ENCODE results near the gene WDCP. TPM values are rescaled to one million over a fixed set of nuclear protein-coding genes. Genes with fewer than 3 reads are reported as not detected.
"Not testable (repeated sequence)": the region's sequence is repeated elsewhere in the genome, so short reads cannot be mapped to it uniquely, and the experiment has no call there.

The WDCP gene
- total RNA-seq, 1 donor from 2014 or later, result 4.4 TPM

DNA sequence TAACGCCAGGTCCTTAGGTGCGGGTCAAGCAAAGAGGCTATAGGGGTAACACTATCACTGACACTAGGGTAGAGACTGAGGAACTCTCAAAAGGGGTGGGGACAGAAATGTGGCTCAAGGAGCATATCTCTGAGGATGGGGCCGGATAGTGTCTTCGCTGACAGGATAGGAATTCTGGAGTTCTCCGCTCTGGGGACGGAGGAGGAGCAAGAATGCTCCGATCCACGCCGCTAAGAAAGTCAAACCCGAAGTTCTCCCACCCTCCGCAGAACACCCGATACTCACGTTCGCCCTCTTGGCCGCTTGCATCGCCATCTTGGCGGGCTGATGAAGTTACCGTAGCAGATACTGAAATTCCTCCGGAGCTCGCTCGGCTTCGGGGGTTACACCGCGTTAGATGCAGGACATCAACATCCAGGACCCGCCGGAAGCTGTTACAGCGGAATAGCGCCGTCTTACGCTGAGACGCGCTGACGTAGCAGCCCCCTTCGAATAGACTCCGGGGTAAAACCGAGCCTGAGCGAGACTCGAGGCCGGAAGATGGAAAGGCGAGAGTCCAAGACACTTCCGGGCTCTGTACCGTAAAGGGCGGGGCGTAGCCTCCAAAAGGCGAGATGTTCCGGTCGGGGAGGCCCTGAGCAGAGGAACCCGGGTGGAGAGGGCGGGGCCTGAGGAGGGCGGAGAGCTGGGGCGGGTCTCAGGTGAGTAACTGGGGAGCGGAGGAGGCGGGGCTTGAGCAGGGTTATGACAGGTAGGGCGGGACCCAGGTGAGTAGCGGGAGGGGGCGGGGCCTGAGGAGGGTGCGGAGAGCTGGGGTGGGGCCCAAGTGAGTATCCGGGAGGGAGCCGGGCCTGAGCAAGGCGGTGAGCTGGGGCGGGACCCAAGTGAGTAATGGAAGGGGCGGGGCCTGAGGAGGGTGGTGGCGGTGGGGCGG lies 29.0 kb upstream of the WDCP start, which contains the start of gene SF3B6:
Gene SF3B6, minus strand, starts transcription at position 412 of the 934 bp plus-strand sequence. Its CDS starts 97 bp downstream, at position 315.
- intact Hi-C loops (cut with DNase I), result loop anchor here (2.0 kb wide), 2 partner anchors 47 to 149 kb away; partner anchors contain the start of genes ATAD2B, FAM228B and PFN4
- peak; percentile 100 for DNase-seq (ENCODE audit: low spot score)

DNA sequence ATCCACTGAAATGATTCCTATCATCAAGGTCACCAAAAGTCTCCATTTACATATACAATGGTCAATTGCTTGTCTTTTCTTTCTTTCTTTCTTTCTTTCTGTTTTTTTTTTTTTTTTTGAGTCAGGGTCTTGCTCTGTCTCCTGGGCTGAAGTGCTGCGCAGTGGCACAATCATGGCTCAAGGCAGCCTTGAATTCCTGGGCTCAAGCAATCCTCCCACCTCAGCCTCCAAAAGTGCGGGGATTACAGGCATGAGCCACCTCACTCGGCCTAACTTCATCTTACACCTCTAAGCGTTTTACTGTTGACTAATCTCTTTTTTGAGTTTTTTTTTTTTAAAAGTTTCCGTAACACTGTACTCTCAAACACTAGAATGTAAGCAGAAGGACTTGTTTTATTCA lies 28.1 kb upstream of the WDCP start:
- DNase-seq (ENCODE audit: low spot score), result no peak
- intact Hi-C loops (cut with DNase I), result no loop called here

DNA sequence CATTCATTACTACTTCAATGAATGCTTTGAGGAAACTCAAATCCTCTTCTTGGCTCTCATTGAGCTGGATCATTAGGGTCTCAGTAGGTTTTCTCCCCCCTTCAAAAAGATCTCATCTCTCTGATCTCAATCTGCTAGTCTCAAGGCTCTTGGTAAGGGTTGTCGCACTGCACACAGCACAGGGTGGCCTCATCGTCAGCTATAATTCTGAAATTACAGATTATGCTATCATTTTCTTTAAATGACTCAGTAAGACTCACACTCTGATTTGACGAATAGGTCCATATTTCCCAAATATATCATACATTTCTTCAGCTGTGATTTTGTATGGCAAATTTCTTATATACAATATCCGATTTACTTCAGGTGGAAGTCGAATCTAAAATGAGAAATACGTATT lies 26.6 kb upstream of the WDCP start:
- intact Hi-C loops (cut with DNase I), result no loop called here
- DNase-seq (ENCODE audit: low spot score), result no peak

DNA sequence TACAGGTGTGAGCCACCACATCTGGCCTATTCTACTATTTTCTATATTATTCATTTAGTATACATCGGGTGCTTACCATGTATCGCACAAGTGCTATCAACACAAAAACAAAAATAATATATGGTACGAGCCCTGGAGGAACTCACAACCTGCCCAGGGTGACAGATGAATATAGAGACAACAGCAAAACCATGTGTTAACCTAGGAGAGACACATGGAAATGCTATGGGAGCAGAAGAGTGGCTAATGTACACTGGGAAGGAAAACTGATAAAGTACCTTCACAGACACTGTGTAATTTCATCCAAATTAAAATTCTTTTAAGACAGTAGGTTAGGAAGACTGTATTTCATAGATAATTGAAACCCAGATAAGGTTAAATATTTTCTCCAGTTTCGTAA lies 25.1 kb upstream of the WDCP start:
- no peak for DNase-seq (ENCODE audit: low spot score)
- intact Hi-C loops (cut with DNase I), result no loop called here

DNA sequence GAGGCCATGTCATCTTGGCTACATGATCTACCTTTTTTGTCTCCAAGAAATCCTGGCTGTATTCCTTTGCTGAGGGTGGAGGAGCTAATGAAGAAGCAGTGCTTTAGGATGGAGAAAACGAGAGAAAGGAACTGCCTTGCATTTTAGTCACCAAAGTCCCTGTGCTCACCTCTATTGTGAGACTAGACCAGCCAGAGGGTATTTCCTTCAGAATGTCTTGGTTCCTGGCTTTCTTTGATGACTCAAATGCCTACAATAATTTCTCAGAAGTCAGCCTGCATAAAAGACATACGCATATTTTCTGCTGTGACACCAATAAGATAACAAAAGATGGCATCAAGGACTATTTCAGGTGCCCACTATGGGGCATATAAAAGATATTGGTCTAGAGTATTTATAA lies 18.1 kb upstream of the WDCP start:
- intact Hi-C loops (cut with DNase I), result no loop called here
- no peak for DNase-seq (ENCODE audit: low spot score)

DNA sequence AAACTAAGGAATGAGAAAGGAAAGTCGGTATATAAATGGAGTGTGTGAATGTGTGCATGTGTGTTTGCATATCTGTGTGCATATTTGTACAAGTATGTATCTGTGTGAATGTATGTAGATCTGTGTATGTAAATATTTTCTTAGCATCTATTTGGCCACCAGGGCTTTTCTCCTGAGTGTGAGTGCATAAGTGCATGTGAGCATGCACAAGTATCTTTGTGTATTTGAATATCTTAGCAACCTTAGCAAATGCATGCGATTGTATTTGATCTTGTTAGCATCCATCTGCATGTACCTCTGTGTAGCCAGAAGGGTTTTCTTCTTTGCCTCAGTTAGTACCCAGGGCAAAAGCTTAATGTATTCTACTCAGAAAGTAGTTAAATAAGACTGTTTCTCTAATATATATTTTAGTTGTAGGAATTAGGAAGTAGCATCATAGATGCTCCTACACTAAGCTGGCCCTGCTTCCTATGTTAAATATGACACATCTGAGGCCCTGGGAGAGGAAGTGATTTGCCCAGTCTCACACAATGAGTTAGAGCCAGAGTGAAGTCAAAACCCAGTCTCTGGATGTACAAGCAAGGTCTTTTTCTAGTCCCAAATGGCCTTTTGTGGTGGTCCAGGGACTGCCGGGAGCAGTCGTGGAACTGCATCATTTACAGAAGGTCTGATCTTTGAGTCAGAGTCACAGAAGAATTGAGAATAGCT lies 11.5 kb upstream of the WDCP start:
- intact Hi-C loops (cut with DNase I), result no loop called here
- DNase-seq (ENCODE audit: low spot score), result no peak

DNA sequence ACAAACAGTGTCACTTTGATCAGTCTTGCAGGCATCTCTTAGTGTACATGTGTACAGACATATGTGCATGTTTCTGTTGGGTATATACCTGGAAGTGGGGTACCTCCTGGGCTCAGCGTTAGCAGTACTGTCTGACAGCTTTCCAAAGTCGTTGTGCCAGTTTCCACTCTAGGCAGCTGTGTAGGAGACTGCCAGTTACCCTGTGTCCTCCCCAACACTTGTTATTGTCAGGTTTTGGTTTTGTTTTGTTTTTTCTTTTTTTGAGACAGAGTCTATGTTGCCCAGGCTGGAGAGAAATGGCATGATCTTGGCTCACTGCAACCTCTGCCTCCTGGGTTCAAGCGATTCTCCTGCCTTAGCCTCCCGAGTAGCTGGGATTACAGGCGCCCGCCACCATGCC lies 8.6 kb upstream of the WDCP start:
- intact Hi-C loops (cut with DNase I), result no loop called here
- no peak for DNase-seq (ENCODE audit: low spot score)

DNA sequence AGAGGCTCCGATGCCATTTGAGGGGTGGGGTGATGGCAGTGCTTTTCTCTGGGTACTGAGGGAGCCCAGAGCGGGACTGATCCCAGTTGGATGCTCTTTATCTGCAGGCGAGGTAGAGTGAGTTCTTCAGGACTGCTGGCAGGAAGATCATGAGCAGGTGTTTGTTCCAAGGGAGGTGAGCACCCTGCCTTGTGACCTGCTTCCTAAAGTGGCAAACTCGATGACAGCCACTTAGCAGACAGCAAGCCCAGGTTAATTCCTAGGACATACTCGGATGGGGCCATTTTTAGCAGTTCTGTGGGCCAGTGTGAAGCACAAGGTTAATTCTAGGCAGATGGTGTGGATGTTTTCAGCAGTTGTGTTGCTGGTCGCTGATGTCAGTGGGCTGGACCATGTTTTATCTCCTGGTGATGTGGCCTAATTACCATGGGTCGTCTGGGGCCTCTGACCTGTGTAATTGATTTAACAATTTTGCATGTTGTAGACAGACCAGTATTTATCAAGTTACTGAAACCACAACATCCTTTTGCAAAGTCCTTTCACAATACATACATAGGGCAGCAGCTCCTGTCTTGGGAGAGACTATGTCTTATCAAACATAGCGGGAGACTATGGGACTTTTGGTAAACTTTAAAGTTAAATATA lies 7.3 kb upstream of the WDCP start:
- intact Hi-C loops (cut with DNase I), result no loop called here
- DNase-seq (ENCODE audit: low spot score), result no peak

DNA sequence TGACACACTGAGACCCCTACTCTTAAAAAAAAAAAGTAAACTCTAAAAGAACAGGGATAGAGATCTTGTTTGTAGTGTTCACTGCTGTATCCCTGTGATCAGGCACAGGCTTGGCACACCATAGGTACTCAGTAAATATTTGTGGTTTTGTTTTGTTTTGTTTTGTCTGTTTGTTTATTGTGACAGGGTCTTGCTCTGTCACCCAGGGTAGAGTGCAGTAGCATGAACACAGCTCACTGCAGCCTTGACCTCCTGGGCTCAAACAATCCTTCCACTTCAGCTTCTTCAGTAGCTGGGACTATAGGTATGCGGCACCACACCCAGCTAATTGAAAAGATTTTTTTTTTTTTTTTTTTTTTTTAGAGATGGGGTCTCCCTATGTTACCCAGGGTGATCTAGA lies 5.8 kb upstream of the WDCP start:
- no peak for DNase-seq (ENCODE audit: low spot score)
- intact Hi-C loops (cut with DNase I), result no loop called here

DNA sequence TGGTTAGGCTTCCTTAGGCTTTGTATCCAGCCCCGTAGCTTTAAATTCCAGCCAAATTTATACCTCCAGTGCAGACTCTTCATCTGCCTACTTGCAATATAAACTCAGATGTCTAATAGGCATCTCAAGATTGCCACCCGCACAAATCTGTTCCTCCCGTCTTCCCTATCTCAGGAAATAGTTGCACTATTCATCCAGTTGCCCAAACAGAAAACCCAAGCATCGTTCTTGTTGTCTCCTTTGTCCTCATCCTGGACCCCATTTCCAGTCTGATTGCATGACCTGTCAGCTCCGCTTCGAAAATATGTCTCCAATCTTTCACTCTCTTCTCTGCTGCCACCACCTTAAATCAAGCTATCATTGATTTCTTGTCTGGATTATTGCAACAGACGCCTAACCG lies 4.6 kb upstream of the WDCP start:
- DNase-seq (ENCODE audit: low spot score), result no peak
- intact Hi-C loops (cut with DNase I), result no loop called here

DNA sequence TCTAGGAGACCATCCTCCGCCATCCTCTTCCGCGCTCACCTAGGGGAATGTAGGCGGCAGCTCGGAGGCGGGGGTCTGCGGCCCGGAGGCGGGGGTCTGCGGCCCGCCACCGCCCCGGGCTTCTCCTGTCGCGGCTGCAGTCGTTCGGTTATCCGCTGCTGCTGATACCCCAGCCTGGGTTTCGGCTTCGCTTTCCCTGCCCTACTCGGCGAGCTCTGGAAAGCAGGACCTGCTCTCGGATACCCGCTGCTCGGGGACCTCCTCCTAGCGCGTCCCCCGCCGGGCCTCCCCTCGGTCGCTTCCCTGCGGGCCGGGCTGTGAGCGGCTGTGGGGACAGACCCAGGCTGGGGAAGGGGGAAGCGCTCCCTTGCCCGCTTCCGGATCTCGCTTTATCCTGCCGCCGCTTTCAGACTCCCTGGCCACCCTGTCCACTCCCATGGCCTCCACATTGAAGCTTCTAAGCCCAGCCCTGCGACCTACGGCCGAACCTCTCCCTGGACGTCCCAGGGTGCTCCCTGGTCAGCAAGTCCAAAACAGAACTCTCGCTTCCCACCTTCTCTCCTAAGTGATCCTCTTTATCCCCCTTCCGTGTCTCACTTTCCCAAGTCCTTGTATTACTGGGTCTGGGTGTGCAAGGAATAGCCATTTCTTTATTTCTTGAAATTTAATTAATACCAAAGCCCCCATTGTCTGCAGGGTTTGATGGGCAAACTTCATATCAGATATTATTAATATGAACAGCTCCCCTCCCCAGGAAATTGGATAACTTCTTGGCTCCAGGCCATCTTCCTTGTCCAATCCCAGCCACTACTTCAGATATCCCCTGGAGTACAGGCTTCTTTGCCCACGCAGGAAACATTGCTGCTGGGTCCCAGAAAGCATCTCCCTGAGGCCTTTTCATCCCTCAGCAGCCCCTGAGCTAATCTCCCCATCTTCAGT lies 3.1 kb upstream of the WDCP start:
- DNase-seq (ENCODE audit: low spot score), result peak; percentile 76
- intact Hi-C loops (cut with DNase I), result no loop called here

DNA sequence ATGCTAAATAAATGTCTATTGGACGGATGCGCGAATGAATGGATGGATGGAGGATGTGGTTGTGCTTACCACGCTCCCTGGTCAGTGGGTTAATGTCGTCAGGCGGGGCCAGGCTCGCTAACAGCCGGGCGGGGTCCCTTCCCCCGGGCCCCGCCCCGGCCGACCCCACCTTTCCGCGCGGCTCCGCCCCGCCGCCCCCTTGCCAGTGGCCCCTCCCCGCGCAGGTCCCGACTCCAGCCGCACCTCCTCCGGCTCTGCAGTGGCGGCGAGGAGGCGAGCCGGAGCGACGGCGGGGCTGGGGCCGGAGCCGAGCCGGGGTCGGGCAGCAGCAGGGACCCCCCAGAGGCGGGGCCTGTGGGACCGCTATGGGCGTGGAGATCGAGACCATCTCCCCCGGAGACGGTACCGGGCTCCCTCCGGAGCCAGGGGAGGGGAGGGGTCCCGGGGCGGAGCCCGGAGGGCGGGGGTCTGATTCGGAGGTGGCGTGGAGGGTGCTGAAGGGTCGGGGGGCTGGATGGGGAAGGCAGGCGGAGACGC lies 2.4 kb upstream of the WDCP start, which contains the start of gene FKBP1B:
Gene FKBP1B, plus strand, starts transcription at position 257 of the 537 bp plus-strand sequence. Its CDS starts 109 bp downstream, at position 366.
- DNase-seq (ENCODE audit: low spot score), result no peak
- intact Hi-C loops (cut with DNase I), result loop anchor here (10.0 kb wide), 1 partner anchor 125 kb away; the partner anchor contains the start of gene ATAD2B

DNA sequence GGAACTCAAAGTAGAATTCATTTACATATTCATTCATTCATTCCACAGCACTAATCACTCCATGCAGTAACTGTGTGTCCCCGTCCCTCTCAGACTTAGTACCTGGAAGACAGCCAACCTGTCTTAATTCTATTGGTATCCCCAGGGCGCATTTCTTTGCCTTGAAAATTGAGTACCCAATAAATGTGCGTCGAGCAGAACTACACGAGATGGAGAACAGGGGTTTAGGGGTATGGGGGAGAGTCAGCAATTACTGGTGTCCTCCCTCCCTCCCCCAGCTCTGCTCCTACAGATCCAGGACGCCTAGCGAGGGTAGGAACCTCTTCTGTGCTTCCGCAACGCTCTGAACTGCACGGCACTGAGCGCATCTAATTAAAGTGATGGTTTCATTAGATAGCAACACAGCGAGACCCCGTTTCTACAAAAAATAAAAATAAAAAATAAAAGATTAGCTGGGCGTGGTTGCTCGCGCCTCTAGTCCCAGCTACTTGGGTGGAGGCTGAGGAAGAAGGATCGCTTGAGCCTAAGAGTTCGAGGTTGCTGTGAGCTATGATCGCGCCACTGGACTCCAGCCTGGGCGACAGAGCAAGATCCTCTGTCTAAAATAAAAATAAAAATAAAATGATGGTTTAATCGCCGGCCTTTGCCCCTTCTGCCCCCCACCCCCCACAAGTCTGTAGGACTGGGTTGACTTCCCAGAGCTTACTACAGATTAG lies 1.7 kb upstream of the WDCP start:
- intact Hi-C loops (cut with DNase I), result loop anchor here (10.0 kb wide), 1 partner anchor 124 kb away; the partner anchor contains the start of gene ATAD2B
- no peak for DNase-seq (ENCODE audit: low spot score)

DNA sequence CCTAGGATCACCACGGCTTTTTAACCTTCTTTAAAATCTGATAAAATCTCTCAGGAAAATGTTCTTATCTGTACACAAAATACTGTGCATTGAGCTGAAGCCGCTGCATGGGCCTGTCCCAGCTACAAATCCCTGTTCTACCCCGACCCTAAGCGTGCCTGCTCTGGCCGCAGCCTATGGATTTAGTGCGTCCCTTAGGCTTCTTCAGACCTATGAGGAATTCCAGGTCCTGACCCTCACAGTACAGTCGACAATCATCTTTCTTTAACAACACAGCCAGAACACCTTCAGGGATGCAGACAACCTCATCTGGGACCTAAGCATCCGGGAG lies 477 bp upstream of the WDCP start:
- DNase-seq (ENCODE audit: low spot score), result no peak
- intact Hi-C loops (cut with DNase I), result loop anchor here (10.0 kb wide), 1 partner anchor 123 kb away; the partner anchor contains the start of gene ATAD2B

DNA sequence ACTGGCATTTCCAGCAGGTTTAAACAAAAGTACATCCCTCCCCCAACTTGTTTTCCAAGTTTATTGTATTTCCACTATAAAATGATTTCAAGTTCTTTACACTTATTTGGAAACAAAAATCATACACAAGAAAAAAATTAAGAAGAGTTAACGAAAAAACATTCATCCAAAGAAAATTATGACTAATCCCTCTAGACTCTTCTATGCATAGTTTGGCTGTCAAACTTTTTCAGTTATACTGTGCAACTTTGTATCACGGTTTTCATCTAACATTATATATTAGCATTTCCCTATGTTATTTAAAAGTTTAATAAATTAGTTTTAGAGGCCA lies 627 bp downstream of the WDCP start:
- no peak for DNase-seq (ENCODE audit: low spot score)
- intact Hi-C loops (cut with DNase I), result loop anchor here (10.0 kb wide), 1 partner anchor 122 kb away; the partner anchor contains the start of gene ATAD2B

DNA sequence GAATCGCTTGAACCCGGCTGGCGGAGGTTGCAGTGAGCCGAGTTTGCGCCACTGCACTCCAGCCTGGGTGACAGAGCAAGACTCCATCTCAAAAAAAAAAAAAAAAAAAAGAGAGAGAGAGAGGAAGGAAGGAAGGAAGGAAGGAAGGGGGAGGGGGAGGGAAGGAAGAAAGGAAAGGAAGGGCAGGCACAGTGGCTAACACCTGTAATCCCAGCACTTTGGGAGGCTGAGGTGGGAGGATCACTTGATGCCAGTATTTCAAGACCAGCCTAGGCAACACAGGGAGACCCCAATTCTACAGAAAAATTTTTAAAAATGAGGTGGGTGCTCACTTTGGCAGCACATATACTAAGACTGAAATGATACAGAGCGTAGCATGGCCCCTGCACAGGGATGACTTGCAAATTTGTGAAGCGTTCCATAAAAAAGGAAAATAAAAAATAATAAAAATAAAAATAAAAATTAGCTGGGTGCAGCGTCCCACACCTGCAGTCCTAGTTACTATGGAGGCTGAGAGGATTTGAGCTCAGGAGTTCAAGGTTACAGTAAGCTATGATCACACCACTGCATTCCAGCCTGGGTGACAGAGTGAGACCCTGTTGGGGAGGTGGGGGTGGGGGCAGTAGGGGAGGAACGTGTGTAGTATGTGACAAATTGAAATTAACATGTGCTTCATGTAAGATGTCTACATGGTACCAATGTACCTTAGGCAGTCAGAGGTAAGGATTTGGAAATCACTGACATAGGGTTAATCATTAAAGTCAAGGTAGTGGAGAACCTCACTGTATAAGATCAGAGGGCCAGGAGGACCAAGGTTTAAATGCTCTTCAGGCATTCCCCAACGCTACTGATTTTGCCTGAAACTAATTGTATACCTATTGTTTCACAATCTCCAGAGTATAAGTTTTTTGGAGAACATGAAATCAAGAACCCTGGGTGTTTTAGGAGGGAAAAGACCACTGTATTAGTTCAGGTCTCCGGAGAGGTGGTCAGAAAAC lies 1.4 kb downstream of the WDCP start:
- no peak for DNase-seq (ENCODE audit: low spot score)
- intact Hi-C loops (cut with DNase I), result loop anchor here (10.0 kb wide), 1 partner anchor 121 kb away; the partner anchor contains the start of gene ATAD2B

DNA sequence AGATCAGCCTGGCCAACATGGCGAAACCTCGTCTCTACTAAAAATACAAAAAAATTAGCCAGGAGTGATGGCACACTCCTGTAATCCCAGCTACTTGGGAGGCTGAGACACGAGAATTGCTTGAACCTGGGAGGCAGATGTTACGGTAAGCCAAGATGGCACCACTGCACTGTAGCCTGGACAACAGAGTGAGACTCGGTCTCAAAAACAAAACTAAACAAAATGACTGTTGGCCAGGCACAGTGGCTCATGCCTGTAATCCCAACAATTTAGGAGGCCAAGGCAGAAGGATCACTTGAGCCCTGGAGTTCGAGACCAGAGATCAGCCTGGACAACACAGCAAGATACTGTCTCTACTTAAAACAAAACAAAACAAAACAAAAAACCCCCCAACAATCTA lies 4.1 kb downstream of the WDCP start:
- DNase-seq (ENCODE audit: low spot score), result not testable (repeated sequence)
- intact Hi-C loops (cut with DNase I), result loop anchor here (10.0 kb wide), 1 partner anchor 118 kb away; the partner anchor contains the start of gene ATAD2B

Measured in cardiac septum (tissue), 1 donor.